Stomach (tissue), 9 donors: ENCODE measurements around the gene CHD6. TPM values are rescaled to one million over a fixed set of nuclear protein-coding genes. Genes with fewer than 3 reads are reported as not detected.

Experiments
- DNase-seq, 2 donors: peaks; one replicate each; pipeline versions ENCODE4 v3.0.0 to v3.0.0-alpha.2; 2013 to 2019
- H3K27ac ChIP-seq, 5 donors: fragments of 200-600 bp in 4 of 5; sonication (generic) in 4 of 5; one replicate each; pipeline ENCODE4 v1.5.1; 2013 to 2019; ENCODE audit warnings: mild to moderate bottlenecking in 1 of 5, moderate library complexity in 1 of 5
- H3K27me3 ChIP-seq, 3 donors: fragments of 200-600 bp; sonication (generic); one replicate each; pipeline ENCODE4 v1.5.1; 2017 to 2019; ENCODE audit warnings: mixed run types in 1 of 3
- H3K36me3 ChIP-seq, 4 donors: fragments of 200-600 bp; sonication (generic); 1 replicate in 3 of 4; 2 replicates in 1 of 4; pipeline ENCODE4 v1.5.1; 2016 to 2019
- H3K4me1 ChIP-seq, 4 donors: fragments of 200-600 bp; sonication (generic); one replicate each; pipeline ENCODE4 v1.5.1; 2016 to 2019
- H3K4me3 ChIP-seq, 4 donors: fragments of 200-600 bp; sonication (generic) in 3 of 4; one replicate each; pipeline ENCODE4 v1.5.1; 2016 to 2019; ENCODE audit warnings: mild to moderate bottlenecking in 1 of 4
- H3K9me3 ChIP-seq, 4 donors: fragments of 200-600 bp; sonication (generic); one replicate each; pipeline ENCODE4 v1.5.1; 2016 to 2019
- CTCF ChIP-seq, 7 experiments: fragments of 450-650 bp in 4 of 7; fragments of 200-600 bp in 3 of 7; sonication (generic) in 3 of 7; IDR thresholded peaks; one replicate each; pipeline ENCODE4 v1.5.1; 2016 to 2019; ENCODE audit warnings: antibody characterized with exemption in 7 of 7, control low read depth in 2 of 7, mild to moderate bottlenecking in 1 of 7
- EP300 ChIP-seq: sonication (generic); formaldehyde crosslinking; IDR thresholded peaks from one replicate; pipeline ENCODE4 v1.6.1; 2017; ENCODE audit warnings: antibody characterized with exemption
- POLR2A ChIP-seq, 4 donors: fragments of 450-650 bp; IDR thresholded peaks; one replicate each; pipeline ENCODE4 v1.6.1; 2016; ENCODE audit warnings: antibody characterized with exemption in 4 of 4, control low read depth in 2 of 4, mild to moderate bottlenecking in 1 of 4, moderate library complexity in 1 of 4
- POLR2AphosphoS5 ChIP-seq, 3 donors: sonication (generic); formaldehyde crosslinking; IDR thresholded peaks; one replicate each; pipeline ENCODE4 v1.6.1; 2016; ENCODE audit warnings: antibody characterized with exemption in 3 of 3
- WGBS, 5 donors: extraction: QIAGEN DNeasy Blood & Tissue Kit in 3 of 5; methylation state at CpG; one replicate each; pipeline versions ENCODE4 v1.1.5 to v1.1.7; 2013 to 2018; 5-methylcytosine and 5-hydroxymethylcytosine counted together
- intact Hi-C: fragments of 100-400 bp; cut with DNase I; formaldehyde crosslinking; loops from one replicate; pipeline ENCODE4 v1.15.1; 2023; ENCODE audit warnings: low total_unique reads
- polyA plus RNA-seq, 3 donors: library from polyadenylated mRNA; stranded (reverse); fragments of 200-250 nt; gene quantifications; one replicate each; pipeline ENCODE4 v1.2.3, GENCODE V29; 2013
- total RNA-seq, 5 donors: library from RNA; depleted of rRNA; stranded (reverse); fragments of >200 nt; gene quantifications; one replicate each; pipeline versions ENCODE4 v1.1.0 to v1.2.3, GENCODE V29; 2014 to 2016
- donor health status: healthy with polysubstance abuse.
- donor health status: Bipolar disorder and iron deficiency.
- donor health status: healthy.

Gene CHD6
- total and polyA plus RNA-seq, 8 donors: 4.4 to 84.6 (median 47.5) TPM

- peaks cover 46 to 100% (median 99%) of the 10 kb centered on the region in 4 donors for H3K36me3 ChIP-seq
- WGBS, 5 donors: 60 to 80% (median 72%) methylated on average over 7 to 9 of the region's 9 CpGs
Measured at GRCh38 chr20:41408986-41409385, 209.2 kb downstream of the CHD6 start.

DNA sequence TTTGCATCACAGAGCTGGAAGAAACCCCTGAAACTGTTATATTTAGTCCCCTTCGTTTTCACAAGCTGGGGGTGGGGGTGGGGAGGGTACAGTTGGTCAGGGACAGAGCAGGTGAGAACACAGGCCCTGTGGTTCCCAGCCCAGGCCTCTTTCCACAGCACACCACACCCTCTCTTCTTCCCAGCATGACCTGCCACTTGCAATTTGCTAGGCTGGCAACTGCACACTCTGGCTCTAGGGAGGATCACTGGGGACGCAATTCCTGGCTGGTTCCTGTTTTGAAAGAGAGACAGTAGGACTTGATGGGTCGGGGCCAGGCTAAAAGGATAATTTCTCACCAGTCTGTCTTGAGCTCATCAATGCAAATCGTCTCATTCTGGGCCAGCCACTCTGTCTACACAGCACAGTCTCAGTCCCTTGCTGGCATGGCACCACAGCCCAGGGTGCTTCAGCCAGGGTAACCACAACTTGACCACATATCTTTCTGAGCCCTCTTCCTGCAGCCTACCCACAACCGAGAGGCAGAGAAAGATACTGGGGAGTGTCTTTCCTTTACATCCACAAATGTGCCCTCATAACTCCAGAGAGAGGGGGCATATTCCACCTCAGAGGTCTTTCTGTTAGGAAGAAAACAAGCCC, 209.9 kb downstream of the CHD6 start:
- WGBS, 5 donors: 68 to 81% (median 72%) methylated on average over 5 of the region's 5 CpGs

More at GRCh38 chr20:41408986-41409385, 209.2 kb downstream of the CHD6 start:
- intact Hi-C loops: no loop called here
- Histone ChIP-seq H3K9me3 (no peaks in the 10 kb centered on the region), H3K27me3 (no peaks in the 10 kb centered on the region), H3K4me3 (no peak overlapping the region), H3K27ac (peak overlapping the region in 2 of 5 donors; percentile 10 to 32), H3K4me1 (peaks cover 6 to 40% (median 17%) of the 10 kb centered on the region in 4 donors)
- TF ChIP-seq POLR2A (IDR thresholded peaks at IDR 0.05) (no peak), EP300 (no peak), POLR2AphosphoS5 (IDR thresholded peaks at IDR 0.05) (no peak), CTCF (IDR thresholded peaks at IDR 0.05) (no peak)
- peak in 1 of 2 donors; percentile 50 for DNase-seq

GRCh38 chr20:41407607-41408006, 210.6 kb downstream of the CHD6 start:
- Histone ChIP-seq H3K36me3 (peaks cover 43 to 100% (median 97%) of the 10 kb centered on the region in 4 donors), H3K4me1 (peaks cover 6 to 40% (median 17%) of the 10 kb centered on the region in 4 donors), H3K27me3 (no peaks in the 10 kb centered on the region), H3K9me3 (no peaks in the 10 kb centered on the region), H3K4me3 (no peak overlapping the region), H3K27ac (peak overlapping the region in 1 of 5 donors; percentile 40)
- no peak for DNase-seq
- no peak for TF ChIP-seq POLR2AphosphoS5 (IDR thresholded peaks at IDR 0.05)
- no peak for TF ChIP-seq CTCF (IDR thresholded peaks at IDR 0.05)
- no peak for TF ChIP-seq EP300
- WGBS, 5 donors: 84 to 88% (median 87%) methylated on average over 10 of the region's 10 CpGs
- intact Hi-C loops: no loop called here

More for the DNA sequence above, 209.9 kb downstream of the CHD6 start:
- Histone ChIP-seq H3K27me3 (no peaks in the 10 kb centered on the region), H3K27ac (peak overlapping the region in 2 of 5 donors; percentile 10 to 32), H3K4me3 (no peak overlapping the region), H3K9me3 (no peaks in the 10 kb centered on the region), H3K4me1 (peaks cover 6 to 40% (median 17%) of the 10 kb centered on the region in 4 donors), H3K36me3 (peaks cover 44 to 100% (median 99%) of the 10 kb centered on the region in 4 donors)
- no peak for DNase-seq
- intact Hi-C loops: no loop called here
- TF ChIP-seq EP300 (no peak), POLR2A (IDR thresholded peaks at IDR 0.05) (no peak), POLR2AphosphoS5 (IDR thresholded peaks at IDR 0.05) (no peak), CTCF (IDR thresholded peaks at IDR 0.05) (no peak)

- peaks cover 6 to 40% (median 16%) of the 10 kb centered on the region in 4 donors for H3K4me1 ChIP-seq
- intact Hi-C loops: no loop called here
- no peaks in the 10 kb centered on the region for H3K27me3 ChIP-seq
- TF ChIP-seq POLR2A (IDR thresholded peaks at IDR 0.05) (no peak), EP300 (no peak), CTCF (IDR thresholded peaks at IDR 0.05) (no peak), POLR2AphosphoS5 (IDR thresholded peaks at IDR 0.05) (no peak)
- no peak for DNase-seq
- peak overlapping the region in 1 of 5 donors; percentile 40 for H3K27ac ChIP-seq
- H3K9me3 ChIP-seq: no peaks in the 10 kb centered on the region
- WGBS, 5 donors: 78 to 90% (median 88%) methylated on average over 3 to 7 of the region's 7 CpGs
- no peak overlapping the region for H3K4me3 ChIP-seq
- H3K36me3 ChIP-seq: peaks cover 43 to 94% (median 91%) of the 10 kb centered on the region in 4 donors
Measured at GRCh38 chr20:41406896-41407444, 211.2 kb downstream of the CHD6 start.
